ENCODE measurements around the gene EGFL8. TPM values are rescaled to one million over a fixed set of nuclear protein-coding genes. Genes with fewer than 3 reads are reported as not detected.

EGFL8 gene
- total and polyA plus RNA-seq, 9 of the 15 experiments (the other 6 are each of a cell fraction or from before 2014, with no cell fraction given), result 2.2 to 47.4 (median 14.2) TPM

DNA sequence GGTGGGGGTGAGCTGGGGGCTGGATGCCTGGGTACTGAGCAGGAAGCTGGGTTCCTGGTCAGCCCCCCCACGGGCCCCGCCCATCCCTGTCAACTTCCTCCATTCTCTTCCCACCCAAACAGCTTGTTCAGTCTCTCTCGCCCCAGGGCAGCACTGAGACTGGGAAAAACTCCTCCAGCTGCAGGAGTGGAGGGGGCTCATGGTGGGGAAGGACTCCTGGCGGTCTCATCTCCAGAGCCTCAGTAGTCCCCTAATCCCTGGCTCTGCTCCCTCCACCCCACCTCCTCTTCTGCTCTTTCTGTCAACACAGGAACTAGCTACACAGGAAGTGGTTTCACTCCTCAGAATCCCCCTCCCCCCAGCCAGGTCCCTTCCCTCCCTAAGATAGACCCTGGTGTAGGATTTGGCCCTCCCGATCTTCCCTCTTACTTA is 28.2 kb downstream of the EGFL8 start, which contains the start of gene GPSM3:
Gene GPSM3 (minus strand): TSS at position 36 of the 432 bp plus-strand sequence. CDS start 130 bp downstream, outside the sequence.
- in situ Hi-C loops (cut with MboI), result no loop called here
- Histone ChIP-seq H3K9me1 (ENCODE audit: control insufficient read depth, insufficient read depth, low read length) (no peaks in the 10 kb centered on the region), H3K4me2 (ENCODE audit: insufficient read depth, low read length) (peak within 1 kb of the TSS; percentile 96), H3K79me2 (ENCODE audit: control insufficient read depth, insufficient read depth, low read length) (peaks cover 58% of the 10 kb centered on the region), H4K20me1 (replicated peaks; ENCODE audit: control insufficient read depth, insufficient read depth, low read length) (no peaks in the 10 kb centered on the region), H2AFZ (ENCODE audit: low read depth, low read length) (peak within 1 kb of the TSS; percentile 97), H3K4me3 (peak within 1 kb of the TSS; percentile 79), H3K27me3 (ENCODE audit: control insufficient read depth in 2 of 2, insufficient read depth in 2 of 2, low read length in 2 of 2) (no peaks in the 10 kb centered on the region), H3K27ac (ENCODE audit: extremely low read depth, low read depth, low read length) (peak within 1 kb of the TSS; percentile 93), H3K36me3 (ENCODE audit: control insufficient read depth, insufficient read depth, low read length) (peaks cover 14% of the 10 kb centered on the region; the same call in 2 of the 3 replicates), H3K4me1 (replicated peaks in 1 of 2; ENCODE audit: control insufficient read depth in 2 of 2, insufficient read depth in 2 of 2, low read length in 2 of 2) (peaks cover 72 to 76% of the 10 kb centered on the region in 2 experiments), H3K9me3 (replicated peaks; ENCODE audit: control insufficient read depth, insufficient read depth, low read depth, low read length) (no peaks in the 10 kb centered on the region), H3K9ac (ENCODE audit: insufficient read depth in 1 of 2, low read depth in 2 of 2, low read length in 2 of 2) (peak within 1 kb of the TSS; percentile 85 to 93)
- ATAC-seq (no peak), FAIRE-seq (peak; percentile 75), DNase-seq (ENCODE audit: extremely low read depth in 1 of 4, low spot score in 3 of 4) (peak; percentile 45 to 85 (median 63))
- 0% methylated on average over 3 of the region's 5 CpGs for WGBS (ENCODE audit: insufficient coverage, low coverage, missing lambda C conversion rate)
- CTCF ChIA-PET (ENCODE audit: low intra/inter-chr PET ratio), result no interaction called here
- intact Hi-C loops (cut with micrococcal nuclease), result loop anchor here (10.0 kb wide), 1 partner anchor 288 kb away; the partner anchor contains the start of gene ZBTB12
- POLR2A ChIA-PET, result interaction anchor here (0.6 to 1.4 kb wide), 6 partner anchors 10 to 629 kb away, joined by 3 to 6 read pairs (median 3); partner anchors contain the start of gene BAG6
- BruUV-seq (replicated peaks), result no TSS peak
- peak; percentile 54 for TF ChIP-seq ARID1B (IDR thresholded peaks at IDR 0.05)
- TF ChIP-seq ZBTB1 (CRISPR knock-in tag; IDR thresholded peaks at IDR 0.05; ENCODE audit: borderline replicate concordance, low read depth), result no peak
- TF ChIP-seq MBD2 (IDR thresholded peaks at IDR 0.05; ENCODE audit: borderline replicate concordance, low read depth), result peak; percentile 57; the same call in 1 of the 2 replicates
- TF ChIP-seq, protein P1, sequence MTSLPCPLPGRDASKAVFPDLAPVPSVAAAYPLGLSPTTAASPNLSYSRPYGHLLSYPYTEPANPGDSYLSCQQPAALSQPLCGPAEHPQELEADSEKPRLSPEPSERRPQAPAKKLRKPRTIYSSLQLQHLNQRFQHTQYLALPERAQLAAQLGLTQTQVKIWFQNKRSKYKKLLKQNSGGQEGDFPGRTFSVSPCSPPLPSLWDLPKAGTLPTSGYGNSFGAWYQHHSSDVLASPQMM (CRISPR knock-in tag; IDR thresholded peaks at IDR 0.05), result no peak
- TF ChIP-seq, protein P2, sequence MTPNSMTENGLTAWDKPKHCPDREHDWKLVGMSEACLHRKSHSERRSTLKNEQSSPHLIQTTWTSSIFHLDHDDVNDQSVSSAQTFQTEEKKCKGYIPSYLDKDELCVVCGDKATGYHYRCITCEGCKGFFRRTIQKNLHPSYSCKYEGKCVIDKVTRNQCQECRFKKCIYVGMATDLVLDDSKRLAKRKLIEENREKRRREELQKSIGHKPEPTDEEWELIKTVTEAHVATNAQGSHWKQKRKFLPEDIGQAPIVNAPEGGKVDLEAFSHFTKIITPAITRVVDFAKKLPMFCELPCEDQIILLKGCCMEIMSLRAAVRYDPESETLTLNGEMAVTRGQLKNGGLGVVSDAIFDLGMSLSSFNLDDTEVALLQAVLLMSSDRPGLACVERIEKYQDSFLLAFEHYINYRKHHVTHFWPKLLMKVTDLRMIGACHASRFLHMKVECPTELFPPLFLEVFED (CRISPR knock-in tag; conservative IDR thresholded peaks at IDR 0.05), result 0 out of 2 replicates have a peak, but pooled peaks have one; percentile 18
- TF ChIP-seq ZNF12 (CRISPR knock-in tag; IDR thresholded peaks at IDR 0.05), result no peak
- no peak for TF ChIP-seq HNRNPUL1 (IDR thresholded peaks at IDR 0.05; ENCODE audit: low read length)
- TF ChIP-seq, protein P3, sequence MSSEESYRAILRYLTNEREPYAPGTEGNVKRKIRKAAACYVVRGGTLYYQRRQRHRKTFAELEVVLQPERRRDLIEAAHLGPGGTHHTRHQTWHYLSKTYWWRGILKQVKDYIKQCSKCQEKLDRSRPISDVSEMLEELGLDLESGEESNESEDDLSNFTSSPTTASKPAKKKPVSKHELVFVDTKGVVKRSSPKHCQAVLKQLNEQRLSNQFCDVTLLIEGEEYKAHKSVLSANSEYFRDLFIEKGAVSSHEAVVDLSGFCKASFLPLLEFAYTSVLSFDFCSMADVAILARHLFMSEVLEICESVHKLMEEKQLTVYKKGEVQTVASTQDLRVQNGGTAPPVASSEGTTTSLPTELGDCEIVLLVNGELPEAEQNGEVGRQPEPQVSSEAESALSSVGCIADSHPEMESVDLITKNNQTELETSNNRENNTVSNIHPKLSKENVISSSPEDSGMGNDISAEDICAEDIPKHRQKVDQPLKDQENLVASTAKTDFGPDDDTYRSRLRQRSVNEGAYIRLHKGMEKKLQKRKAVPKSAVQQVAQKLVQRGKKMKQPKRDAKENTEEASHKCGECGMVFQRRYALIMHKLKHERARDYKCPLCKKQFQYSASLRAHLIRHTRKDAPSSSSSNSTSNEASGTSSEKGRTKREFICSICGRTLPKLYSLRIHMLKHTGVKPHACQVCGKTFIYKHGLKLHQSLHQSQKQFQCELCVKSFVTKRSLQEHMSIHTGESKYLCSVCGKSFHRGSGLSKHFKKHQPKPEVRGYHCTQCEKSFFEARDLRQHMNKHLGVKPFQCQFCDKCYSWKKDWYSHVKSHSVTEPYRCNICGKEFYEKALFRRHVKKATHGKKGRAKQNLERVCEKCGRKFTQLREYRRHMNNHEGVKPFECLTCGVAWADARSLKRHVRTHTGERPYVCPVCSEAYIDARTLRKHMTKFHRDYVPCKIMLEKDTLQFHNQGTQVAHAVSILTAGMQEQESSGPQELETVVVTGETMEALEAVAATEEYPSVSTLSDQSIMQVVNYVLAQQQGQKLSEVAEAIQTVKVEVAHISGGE (CRISPR knock-in tag; IDR thresholded peaks at IDR 0.05), result peak in 2 of 3 experiments; percentile 69 to 94; a peak in 4 of 6 replicates

Data from K562 (cell line).